Measurements from ENCODE around the gene AP1M2.
"Not testable (repeated sequence)": the region's sequence is repeated elsewhere in the genome, so short reads cannot be mapped to it uniquely, and the experiment has no call there.

Gene AP1M2

DNA sequence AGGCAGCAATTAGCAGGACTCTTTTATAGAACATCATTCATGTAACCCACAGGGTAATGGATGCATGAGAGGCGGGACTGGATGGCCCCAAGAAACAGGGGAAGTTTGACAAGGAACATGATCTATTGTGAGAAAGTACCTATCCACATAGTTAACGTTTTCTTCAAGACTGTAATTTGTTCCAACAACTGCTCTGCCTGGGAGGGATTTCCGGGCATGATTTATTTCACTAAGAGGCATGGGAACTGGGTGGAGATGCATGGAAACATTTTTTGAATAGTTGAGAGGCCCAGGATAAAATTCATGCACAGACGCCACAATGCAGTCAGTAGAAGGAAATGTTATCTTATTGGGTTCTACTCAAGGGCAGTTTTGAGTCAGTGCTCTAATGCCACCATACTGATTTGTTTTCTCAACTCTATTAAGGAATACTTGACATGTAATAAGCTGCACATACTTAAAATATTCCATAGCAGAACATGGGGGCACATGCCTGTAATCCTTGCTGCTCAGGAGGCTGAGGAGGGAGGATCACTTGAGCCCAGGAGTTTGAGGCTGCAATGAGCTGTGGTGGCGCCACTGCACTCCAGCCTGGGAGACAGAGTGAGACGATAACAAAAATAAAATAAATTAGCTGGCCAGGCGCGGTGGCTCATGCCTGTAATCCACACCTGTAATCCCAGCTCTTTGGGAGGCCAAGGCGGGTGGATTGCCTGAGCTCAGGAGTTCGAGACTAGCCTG, 53.3 kb downstream of the AP1M2 start:
- no peak for DNase-seq

DNA sequence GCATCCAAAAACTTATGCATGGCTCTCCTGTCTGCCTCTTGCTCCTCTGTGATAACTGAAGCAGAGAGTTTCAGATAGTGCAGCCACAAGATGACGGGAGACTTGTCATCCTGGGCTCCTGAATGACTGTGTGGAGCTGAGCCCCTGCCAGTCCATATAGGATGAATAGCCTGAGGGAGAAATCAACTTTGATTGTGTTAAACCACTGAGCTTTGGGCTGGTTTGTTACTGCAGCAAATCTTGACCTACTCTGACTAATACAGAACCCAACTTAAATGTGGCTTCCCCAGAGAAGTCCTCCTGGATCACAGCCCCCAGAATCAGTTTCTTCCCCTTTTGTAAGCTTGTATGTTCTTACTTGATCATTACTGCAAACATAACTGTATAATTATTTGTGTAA, 54.7 kb downstream of the AP1M2 start:
- no peak for DNase-seq

GRCh38 chr19:10526887-10527286, 60.2 kb downstream of the AP1M2 start:
- not testable (repeated sequence) for DNase-seq

DNA sequence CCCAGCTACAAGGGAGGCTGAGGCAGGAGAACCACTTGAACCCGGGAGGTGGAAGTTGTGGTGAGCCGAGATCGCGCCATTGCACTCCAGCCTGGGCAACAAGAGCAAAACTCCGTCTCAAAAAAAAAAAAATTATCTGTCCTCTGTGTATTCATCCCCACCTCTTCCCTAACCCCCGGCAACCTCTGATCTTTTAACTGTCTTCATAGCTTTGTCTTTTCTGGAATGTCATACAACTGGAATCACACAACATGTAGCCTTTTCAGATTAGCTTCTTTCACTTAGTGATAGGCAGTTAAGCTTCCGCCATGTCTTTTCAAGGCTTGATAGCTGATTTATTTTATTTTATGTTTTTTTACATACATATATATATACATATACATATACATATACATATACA, 61.5 kb downstream of the AP1M2 start:
- DNase-seq, result no peak

DNA sequence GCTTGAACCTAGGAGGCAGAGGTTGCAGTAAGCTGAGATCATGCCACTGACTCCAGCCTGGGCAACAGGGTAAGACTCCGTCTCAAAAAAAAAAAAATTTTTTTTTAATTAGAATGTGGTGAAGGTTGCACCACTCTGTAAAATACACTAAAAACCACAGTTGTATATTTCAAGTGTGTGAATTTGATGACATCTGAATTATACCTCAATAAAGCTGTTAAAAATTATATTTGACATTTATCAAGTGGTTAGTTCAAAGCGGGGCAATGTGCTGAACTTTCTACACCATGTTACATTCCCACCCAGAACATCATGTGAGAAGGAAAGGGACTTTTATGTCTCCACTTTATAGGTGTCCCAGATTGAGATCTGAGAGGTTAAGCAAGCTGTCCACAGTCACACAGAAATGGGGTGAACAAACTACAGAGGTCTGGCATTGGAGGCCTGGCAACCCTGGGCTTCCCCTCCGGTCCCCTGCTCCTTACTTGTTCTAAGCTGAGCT, 63.9 kb downstream of the AP1M2 start:
- DNase-seq, result no peak

Measured in DMS153 (cell line).